Body of pancreas (tissue), 4 donors: ENCODE data around the gene TMEM59. TPM values are rescaled to one million over a fixed set of nuclear protein-coding genes. Genes with fewer than 3 reads are reported as not detected.
A peak's percentile ranks its signal among the peaks of the same experiment; 100 is the strongest.

Source experiments
- ATAC-seq: fragments of 150-250 bp; one replicate; pipeline ENCODE4 v1.9.1; 2016
- DNase-seq, 4 donors: peaks; one replicate each; pipeline ENCODE4 v3.0.0-alpha.2; 2019
- H3K27ac ChIP-seq, 4 donors: fragments of 200-600 bp; sonication (generic); 1 replicate in 3 of 4; 2 replicates in 1 of 4; pipeline versions ENCODE4 v1.5.1 to v1.6.1; 2016 to 2019; ENCODE audit warnings: mild to moderate bottlenecking in 1 of 4, mixed read lengths in 1 of 4, moderate library complexity in 1 of 4
- H3K27me3 ChIP-seq, 2 donors: fragments of 200-600 bp; sonication (generic); one replicate each; pipeline ENCODE4 v1.6.0; 2016; ENCODE audit warnings: mild to moderate bottlenecking in 1 of 2
- H3K36me3 ChIP-seq, 2 donors: fragments of 200-600 bp; sonication (generic); replicated peaks in 1 of 2; 2 replicates each; pipeline ENCODE4 v1.5.1; 2016; ENCODE audit warnings: low read depth in 2 of 2; ENCODE audit not compliant: insufficient read depth in 1 of 2
- H3K4me1 ChIP-seq: fragments of 200-600 bp; sonication (generic); one replicate; pipeline ENCODE4 v1.6.0; 2016
- H3K4me3 ChIP-seq, 2 donors: fragments of 200-600 bp; sonication (generic); 1 replicate in 1 of 2; 2 replicates in 1 of 2; pipeline ENCODE4 v1.5.1; 2016 to 2019
- H3K9me3 ChIP-seq, 3 donors: fragments of 200-600 bp; sonication (generic); 1 replicate in 2 of 3; 2 replicates in 1 of 3; pipeline ENCODE4 v1.5.1; 2016
- CTCF ChIP-seq, 7 experiments: fragments of 450-650 bp in 4 of 7; fragments of 200-600 bp in 3 of 7; sonication (generic) in 3 of 7; IDR thresholded peaks; one replicate each; pipeline ENCODE4 v1.5.1; 2016 to 2019; ENCODE audit warnings: antibody characterized with exemption in 7 of 7
- POLR2A ChIP-seq, 3 donors: fragments of 450-650 bp; IDR thresholded peaks; one replicate each; pipeline ENCODE4 v1.6.1; 2016; ENCODE audit warnings: antibody characterized with exemption in 3 of 3, mild to moderate bottlenecking in 2 of 3
- WGBS, 2 donors: methylation state at CpG; one replicate each; pipeline ENCODE4 v1.1.5; 2017; 5-methylcytosine and 5-hydroxymethylcytosine counted together
- intact Hi-C: fragments of 100-400 bp; cut with DNase I; formaldehyde crosslinking; loops from one replicate; pipeline ENCODE4 v1.15.1; 2023
- total RNA-seq, 2 donors: library from RNA; depleted of rRNA; stranded (reverse); fragments of >200 nt; gene quantifications; one replicate each; pipeline ENCODE4 v1.1.0, GENCODE V29; 2016

The TMEM59 gene
- total RNA-seq, 2 donors from 2014 or later, result 89.5 to 131 TPM

GRCh38 chr1:54045496-54045895, 7.5 kb downstream of the TMEM59 start:
- no peak for ATAC-seq
- DNase-seq, result no peak
- intact Hi-C loops, result no loop called here
- no peak overlapping the region for H3K4me3 ChIP-seq
- 98 to 100% methylated on average over 2 of the region's 2 CpGs for WGBS, 2 donors
- TF ChIP-seq POLR2A (IDR thresholded peaks at IDR 0.05) (no peak), CTCF (IDR thresholded peaks at IDR 0.05) (no peak)
- H3K9me3 ChIP-seq, result no peaks in the 10 kb centered on the region
- H3K4me1 ChIP-seq, result peaks cover 33% of the 10 kb centered on the region
- peaks cover 0 to 18% of the 10 kb centered on the region in 2 donors for H3K36me3 ChIP-seq
- H3K27ac ChIP-seq, result no peak overlapping the region
- H3K27me3 ChIP-seq, result no peaks in the 10 kb centered on the region

DNA sequence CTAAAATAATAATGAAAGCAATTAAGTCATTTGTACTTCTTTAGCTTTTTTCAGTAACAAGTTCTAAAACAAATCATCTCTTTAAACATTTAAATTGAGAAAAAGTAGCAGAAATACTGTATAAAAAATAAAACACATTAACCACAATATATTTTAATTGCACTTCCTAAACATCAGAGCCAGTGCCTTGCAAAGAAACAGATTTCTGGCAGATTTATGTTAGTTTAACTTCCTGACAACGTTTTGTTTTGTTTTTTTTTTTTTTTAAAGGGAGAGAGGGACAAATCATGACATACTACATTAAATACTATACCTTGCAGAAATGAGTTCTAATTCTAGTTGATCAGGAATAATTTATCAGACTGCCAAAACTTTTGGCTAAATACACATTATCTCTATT, 11.2 kb downstream of the TMEM59 start:
- TF ChIP-seq POLR2A (IDR thresholded peaks at IDR 0.05) (no peak), CTCF (IDR thresholded peaks at IDR 0.05) (no peak)
- H3K4me3 ChIP-seq, result no peak overlapping the region
- ATAC-seq (no peak), DNase-seq (no peak)
- WGBS, 2 donors, result 0 to 10% methylated on average over 1 of the region's 1 CpG
- intact Hi-C loops, result no loop called here
- H3K36me3 ChIP-seq, result peaks cover 9 to 27% of the 10 kb centered on the region in 2 donors
- H3K4me1 ChIP-seq, result peaks cover 3% of the 10 kb centered on the region
- no peaks in the 10 kb centered on the region for H3K9me3 ChIP-seq
- H3K27me3 ChIP-seq, result no peaks in the 10 kb centered on the region
- H3K27ac ChIP-seq, result no peak overlapping the region

- H3K36me3 ChIP-seq, result peaks cover 13 to 40% of the 10 kb centered on the region in 2 donors
Observed at GRCh38 chr1:54037476-54037875, 15.5 kb downstream of the TMEM59 start.

DNA sequence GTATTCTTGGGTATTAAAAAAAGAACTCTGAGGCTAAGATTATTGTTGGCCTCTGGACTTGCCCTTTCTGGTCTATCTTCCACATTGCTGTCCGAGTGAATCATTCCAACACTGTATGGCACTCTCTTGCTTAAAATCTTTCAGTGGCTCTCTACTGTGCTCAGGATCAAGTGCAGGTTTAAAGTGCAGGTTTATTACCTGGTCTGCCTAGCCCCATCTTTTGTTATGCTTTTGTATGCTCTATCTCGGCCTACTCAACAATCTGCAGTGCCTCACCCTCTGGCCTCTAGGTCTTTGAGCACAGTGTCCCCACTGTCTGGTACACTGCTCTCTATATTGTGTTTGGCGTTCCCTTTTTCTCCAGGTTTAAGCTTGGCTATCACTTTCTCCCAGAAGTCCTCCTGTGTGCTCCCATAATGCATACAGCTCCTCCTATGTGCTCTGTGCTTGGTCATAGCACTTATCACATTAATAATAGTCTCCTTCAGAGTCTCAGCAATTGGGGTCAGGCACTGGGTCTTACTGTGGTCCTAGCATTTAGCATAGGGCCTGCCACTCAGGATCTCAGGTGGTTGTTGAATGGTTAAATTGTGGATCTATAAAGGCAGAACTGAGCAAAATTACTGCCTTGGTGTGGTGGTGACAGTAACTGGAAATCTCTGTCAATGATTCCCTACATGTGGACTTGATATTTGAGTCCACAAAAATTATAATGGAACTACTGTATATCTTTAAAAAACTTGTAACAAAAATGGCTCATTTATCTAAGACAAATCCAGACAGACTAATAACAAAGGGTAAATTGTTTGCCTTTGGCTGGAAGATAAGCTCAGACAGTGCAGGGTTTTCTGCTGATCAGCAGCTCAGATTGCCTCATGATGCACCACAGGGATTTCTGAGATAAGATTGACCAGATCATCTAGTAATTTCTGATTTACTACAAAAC, 24.4 kb downstream of the TMEM59 start:
- Histone ChIP-seq H3K36me3 (peaks cover 0 to 7% of the 10 kb centered on the region in 2 donors), H3K9me3 (no peaks in the 10 kb centered on the region), H3K27ac (peak overlapping the region in 1 of 4 donors; percentile 53), H3K27me3 (no peaks in the 10 kb centered on the region), H3K4me3 (no peak overlapping the region), H3K4me1 (peaks cover 5% of the 10 kb centered on the region)
- intact Hi-C loops, result no loop called here
- no peak for TF ChIP-seq POLR2A (IDR thresholded peaks at IDR 0.05)
- no peak for TF ChIP-seq CTCF (IDR thresholded peaks at IDR 0.05)
- no peak for ATAC-seq
- DNase-seq, result no peak
- whole genome bisulfite sequencing, 2 donors, result 84 to 85% methylated on average over 3 of the region's 3 CpGs

More at GRCh38 chr1:54037476-54037875, 15.5 kb downstream of the TMEM59 start:
- DNase-seq (no peak), ATAC-seq (no peak)
- Histone ChIP-seq H3K4me3 (no peak overlapping the region), H3K27me3 (no peaks in the 10 kb centered on the region), H3K27ac (no peak overlapping the region), H3K9me3 (no peaks in the 10 kb centered on the region), H3K4me1 (no peaks in the 10 kb centered on the region)
- TF ChIP-seq POLR2A (IDR thresholded peaks at IDR 0.05), result no peak
- no peak for TF ChIP-seq CTCF (IDR thresholded peaks at IDR 0.05)
- intact Hi-C loops, result loop anchor here (10.0 kb wide), 1 partner anchor 63 kb away; no protein-coding TSS in a partner anchor
